ENCODE data around the gene ATAD3B. TPM values are rescaled to one million over a fixed set of nuclear protein-coding genes. Genes with fewer than 3 reads are reported as not detected.

Gene ATAD3B
- total and polyA plus RNA-seq, 2 of the 4 experiments (the other 2 are of a cell fraction) = 13.8 to 29.0 TPM

GRCh38 chr1:1489231-1489630 is 17.7 kb downstream of the ATAD3B start:
- H3K4me3 ChIP-seq (ENCODE audit: insufficient read depth, low read depth, low read length) = no peak overlapping the region
- no peaks in the 10 kb centered on the region for H3K27me3 ChIP-seq (ENCODE audit: control insufficient read depth, insufficient read depth, low read length)
- no peak overlapping the region for H3K9ac ChIP-seq (ENCODE audit: low read depth, low read length)
- no peaks in the 10 kb centered on the region for H3K4me1 ChIP-seq (ENCODE audit: control insufficient read depth, insufficient read depth, low read length)
- ATAC-seq (ENCODE audit: low read depth) = no peak
- H2AFZ ChIP-seq (replicated peaks; ENCODE audit: low read length, poor library complexity) = no peak overlapping the region
- no peaks in the 10 kb centered on the region for H3K9me1 ChIP-seq (ENCODE audit: insufficient read depth, low read length)
- H2BK5ac ChIP-seq (ENCODE audit: low read depth, low read length, poor library complexity, severe bottlenecking) = no peak overlapping the region
- H3K18ac ChIP-seq (ENCODE audit: low read depth, low read length) = no peak overlapping the region
- H2BK120ac ChIP-seq (ENCODE audit: low read depth, low read length) = no peak overlapping the region
- H2AK9ac ChIP-seq (replicated peaks; ENCODE audit: low read depth, low read length, poor library complexity) = no peak overlapping the region
- 99% methylated on average over 13 of the region's 16 CpGs; no CpG with 5 or more reads in 1 of the 2 experiments for WGBS, 2 experiments (ENCODE audit: extremely low coverage in 2 of 2, insufficient read length in 1 of 2)
- H3K36me3 ChIP-seq (ENCODE audit: control insufficient read depth, insufficient read depth, low read length) = peaks cover 56% of the 10 kb centered on the region
- no peak overlapping the region for H4K8ac ChIP-seq (ENCODE audit: low read depth in 2 of 2, low read length in 2 of 2)
- TF ChIP-seq MAZ (IDR thresholded peaks at IDR 0.05; ENCODE audit: borderline replicate concordance, low read depth, low read length) = no peak
- TF ChIP-seq MXI1 (IDR thresholded peaks at IDR 0.05; ENCODE audit: borderline replicate concordance, low read depth, low read length) = no peak
- TF ChIP-seq CTCF (conservative IDR thresholded peaks at IDR 0.05; ENCODE audit: low read depth, low read length) = no peak
- no peak for TF ChIP-seq BHLHE40 (IDR thresholded peaks at IDR 0.05; ENCODE audit: low read depth, low read length)
- TF ChIP-seq MAFK (IDR thresholded peaks at IDR 0.05; ENCODE audit: low read depth, low read length) = no peak
- no peak for TF ChIP-seq SMC3 (IDR thresholded peaks at IDR 0.05; ENCODE audit: low read depth, low read length)
- no peak for TF ChIP-seq CEBPB (IDR thresholded peaks at IDR 0.05; ENCODE audit: low read depth, low read length)
- TF ChIP-seq CHD1 (IDR thresholded peaks at IDR 0.05; ENCODE audit: low read depth, low read length) = no peak
- TF ChIP-seq FOS (IDR thresholded peaks at IDR 0.05; ENCODE audit: low read depth, low read length) = no peak
- TF ChIP-seq RAD21 (IDR thresholded peaks at IDR 0.05; ENCODE audit: low read length) = no peak
- TF ChIP-seq RFX5 (IDR thresholded peaks at IDR 0.05; ENCODE audit: low read depth, low read length) = no peak
- TF ChIP-seq USF2 (IDR thresholded peaks at IDR 0.05; ENCODE audit: low read depth, low read length) = no peak
- no peak for TF ChIP-seq RCOR1 (IDR thresholded peaks at IDR 0.05; ENCODE audit: insufficient replicate concordance, low read length)
- no peak for TF ChIP-seq ELK1 (IDR thresholded peaks at IDR 0.05; ENCODE audit: borderline replicate concordance, low read depth, low read length)
- TF ChIP-seq POLR2A (IDR thresholded peaks at IDR 0.05; ENCODE audit: low read depth, low read length) = no peak
- no peak for TF ChIP-seq NFE2L2 (IDR thresholded peaks at IDR 0.05; ENCODE audit: low read depth, low read length)
- BruUV-seq (replicated peaks) = no TSS peak
- H3K4me2 ChIP-seq (ENCODE audit: low read depth, low read length) = no peak overlapping the region
- H4K91ac ChIP-seq (ENCODE audit: insufficient read depth, low read depth, low read length) = no peak overlapping the region
- ChIA-PET POLR2A (ENCODE audit: unreplicated experiment) (no interaction called here), CTCF (no interaction called here)
- dilution Hi-C loops (cut with HindIII; ENCODE audit: low sequenced_read_pairs, unreplicated experiment) = no loop called here
- H4K20me1 ChIP-seq (ENCODE audit: insufficient read depth, low read length) = no peaks in the 10 kb centered on the region
- no peak overlapping the region for H2AK5ac ChIP-seq (ENCODE audit: low read depth, low read length)
- in situ Hi-C loops (cut with MboI; ENCODE audit: low sequenced_read_pairs) = no loop called here
- no peak overlapping the region for H3K4ac ChIP-seq (ENCODE audit: low read depth, low read length)
- no peak overlapping the region for H3K23ac ChIP-seq (ENCODE audit: low read depth, low read length)
- intact Hi-C loops (cut with micrococcal nuclease) = no loop called here
- DNase-seq = no peak
- no peak overlapping the region for H3K14ac ChIP-seq (replicated peaks; ENCODE audit: low read depth, low read length)
- H3K27ac ChIP-seq (ENCODE audit: insufficient read depth, low read length) = no peak overlapping the region
- no peak overlapping the region for H2BK20ac ChIP-seq (ENCODE audit: low read depth, low read length)
- peaks cover 3 to 4% of the 10 kb centered on the region in 2 experiments; a peak in 2 of 4 replicates for H3K79me1 ChIP-seq (ENCODE audit: low read depth in 1 of 2, low read length in 2 of 2)
- no peaks in the 10 kb centered on the region; the same call in none of the 2 replicates for H3K9me3 ChIP-seq (ENCODE audit: control insufficient read depth, insufficient read depth, low read length)
- no peak overlapping the region for H3K56ac ChIP-seq (ENCODE audit: extremely low read depth, insufficient read depth, low read length)
- H4K5ac ChIP-seq (ENCODE audit: low read depth, low read length) = no peak overlapping the region
- H2BK15ac ChIP-seq (ENCODE audit: low read depth, low read length) = no peak overlapping the region
